ENCODE results near the gene WDR36. TPM values are rescaled to one million over a fixed set of nuclear protein-coding genes. Genes with fewer than 3 reads are reported as not detected.

The WDR36 gene
- total RNA-seq, 4 donors from 2014 or later, result 13.6 to 28.2 (median 22.3) TPM

- TF ChIP-seq, protein P1, sequence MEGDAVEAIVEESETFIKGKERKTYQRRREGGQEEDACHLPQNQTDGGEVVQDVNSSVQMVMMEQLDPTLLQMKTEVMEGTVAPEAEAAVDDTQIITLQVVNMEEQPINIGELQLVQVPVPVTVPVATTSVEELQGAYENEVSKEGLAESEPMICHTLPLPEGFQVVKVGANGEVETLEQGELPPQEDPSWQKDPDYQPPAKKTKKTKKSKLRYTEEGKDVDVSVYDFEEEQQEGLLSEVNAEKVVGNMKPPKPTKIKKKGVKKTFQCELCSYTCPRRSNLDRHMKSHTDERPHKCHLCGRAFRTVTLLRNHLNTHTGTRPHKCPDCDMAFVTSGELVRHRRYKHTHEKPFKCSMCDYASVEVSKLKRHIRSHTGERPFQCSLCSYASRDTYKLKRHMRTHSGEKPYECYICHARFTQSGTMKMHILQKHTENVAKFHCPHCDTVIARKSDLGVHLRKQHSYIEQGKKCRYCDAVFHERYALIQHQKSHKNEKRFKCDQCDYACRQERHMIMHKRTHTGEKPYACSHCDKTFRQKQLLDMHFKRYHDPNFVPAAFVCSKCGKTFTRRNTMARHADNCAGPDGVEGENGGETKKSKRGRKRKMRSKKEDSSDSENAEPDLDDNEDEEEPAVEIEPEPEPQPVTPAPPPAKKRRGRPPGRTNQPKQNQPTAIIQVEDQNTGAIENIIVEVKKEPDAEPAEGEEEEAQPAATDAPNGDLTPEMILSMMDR (IDR thresholded peaks at IDR 0.05 in 4 of 5, conservative IDR thresholded peaks at IDR 0.05 in 1 of 5), result no peak
- no peak for TF ChIP-seq POLR2A (IDR thresholded peaks at IDR 0.05)
These were observed 12.3 kb upstream of the WDR36 start for GRCh38 chr5:111079846-111080245.

GRCh38 chr5:111083323-111083722 is 8.8 kb upstream of the WDR36 start:
- intact Hi-C loops (cut with DNase I; ENCODE audit: low total_unique reads) (no loop called here), in situ Hi-C loops (cut with MboI; ENCODE audit: low sequenced_read_pairs in 4 of 4) (loop anchor here in 2 of 4 donors (25.0 kb wide), 2 partner anchors 321 to 346 kb away; partner anchors contain the start of genes SLC25A46 (in 1 of the 2) and TMEM232 (in 1 of the 2))
- ATAC-seq (no peak), DNase-seq (no peak)
- H3K27ac ChIP-seq, result no peak overlapping the region
- H3K4me3 ChIP-seq, result no peak overlapping the region
- H3K27me3 ChIP-seq, result no peaks in the 10 kb centered on the region
- TF ChIP-seq, protein P1 (IDR thresholded peaks at IDR 0.05 in 4 of 5, conservative IDR thresholded peaks at IDR 0.05 in 1 of 5), result no peak
- no peak for TF ChIP-seq POLR2A (IDR thresholded peaks at IDR 0.05)
- H3K36me3 ChIP-seq, result no peaks in the 10 kb centered on the region
- no peaks in the 10 kb centered on the region for H3K9me3 ChIP-seq
- no peaks in the 10 kb centered on the region for H3K4me1 ChIP-seq

More at GRCh38 chr5:111079846-111080245, 12.3 kb upstream of the WDR36 start:
- Histone ChIP-seq H3K4me3 (no peak overlapping the region), H3K27ac (no peak overlapping the region), H3K9me3 (no peaks in the 10 kb centered on the region), H3K27me3 (no peaks in the 10 kb centered on the region), H3K36me3 (no peaks in the 10 kb centered on the region), H3K4me1 (no peaks in the 10 kb centered on the region)
- intact Hi-C loops (cut with DNase I; ENCODE audit: low total_unique reads) (no loop called here), in situ Hi-C loops (cut with MboI; ENCODE audit: low sequenced_read_pairs in 4 of 4) (loop anchor here in 2 of 4 donors (25.0 kb wide), 2 partner anchors 318 to 343 kb away; partner anchors contain the start of genes SLC25A46 (in 1 of the 2) and TMEM232 (in 1 of the 2))
- ATAC-seq (no peak), DNase-seq (no peak)

- in situ Hi-C loops (cut with MboI; ENCODE audit: low sequenced_read_pairs in 4 of 4), result loop anchor here in 2 of 4 donors (25.0 kb wide), 2 partner anchors 334 to 359 kb away; partner anchors contain the start of genes SLC25A46 (in 1 of the 2) and TMEM232 (in 1 of the 2)
- DNase-seq, result no peak
- no peak overlapping the region for H3K27ac ChIP-seq
These were observed 3.8 kb downstream of the WDR36 start for GRCh38 chr5:111095982-111096381.

GRCh38 chr5:111099058-111099778 is 7.1 kb downstream of the WDR36 start:
- intact Hi-C loops (cut with DNase I; ENCODE audit: low total_unique reads) (no loop called here), in situ Hi-C loops (cut with MboI; ENCODE audit: low sequenced_read_pairs in 4 of 4) (loop anchor here in 2 of 4 donors (25.0 kb wide), 2 partner anchors 337 to 362 kb away; partner anchors contain the start of genes SLC25A46 (in 1 of the 2) and TMEM232 (in 1 of the 2))
- Histone ChIP-seq H3K27ac (no peak overlapping the region), H3K36me3 (peaks cover 0 to 85% of the 10 kb centered on the region in 2 donors), H3K9me3 (no peaks in the 10 kb centered on the region), H3K27me3 (no peaks in the 10 kb centered on the region), H3K4me3 (no peak overlapping the region), H3K4me1 (peaks cover 3% of the 10 kb centered on the region in 2 donors)
- no peak for ATAC-seq
- no peak for DNase-seq
- no peak for TF ChIP-seq POLR2A (IDR thresholded peaks at IDR 0.05)
- TF ChIP-seq, protein P1 (IDR thresholded peaks at IDR 0.05 in 4 of 5, conservative IDR thresholded peaks at IDR 0.05 in 1 of 5), result no peak

More at GRCh38 chr5:111095982-111096381, 3.8 kb downstream of the WDR36 start:
- Histone ChIP-seq H3K27me3 (no peaks in the 10 kb centered on the region), H3K36me3 (peaks cover 0 to 55% of the 10 kb centered on the region in 2 donors), H3K4me1 (peaks cover 19 to 24% of the 10 kb centered on the region in 2 donors), H3K9me3 (no peaks in the 10 kb centered on the region), H3K4me3 (no peak overlapping the region)
- no peak for ATAC-seq
- TF ChIP-seq, protein P1 (IDR thresholded peaks at IDR 0.05 in 4 of 5, conservative IDR thresholded peaks at IDR 0.05 in 1 of 5), result no peak
- TF ChIP-seq POLR2A (IDR thresholded peaks at IDR 0.05), result no peak
- intact Hi-C loops (cut with DNase I; ENCODE audit: low total_unique reads), result no loop called here
